Smooth muscle cell (in vitro differentiated cells): ENCODE results near the gene PATJ. TPM values are rescaled to one million over a fixed set of nuclear protein-coding genes. Genes with fewer than 3 reads are reported as not detected.

Experiments used
- DNase-seq: peaks from one replicate; lab custom pipeline; 2025; ENCODE audit not compliant: unreplicated experiment; lab: John Stamatoyannopoulos, UW
- H2AFZ ChIP-seq: fragments of 200-600 bp; sonication (generic); 2 replicates; pipeline ENCODE4 v1.6.0; 2016; ENCODE audit warnings: antibody characterized with exemption, low read depth, mild to moderate bottlenecking
- H3F3A ChIP-seq: fragments of 200-600 bp; sonication (generic); 2 replicates; pipeline ENCODE4 v1.6.0; 2017; ENCODE audit warnings: antibody characterized with exemption, low read depth
- H3K27ac ChIP-seq: fragments of 200-600 bp; sonication (generic); 2 replicates; pipeline ENCODE4 v1.5.1; 2016; ENCODE audit warnings: low read depth, mild to moderate bottlenecking
- H3K27me3 ChIP-seq: fragments of 200-600 bp; sonication (generic); 2 replicates; pipeline ENCODE4 v1.6.1; 2016; ENCODE audit warnings: low read depth, mild to moderate bottlenecking
- H3K36me3 ChIP-seq: fragments of 200-600 bp; sonication (generic); 2 replicates; pipeline ENCODE4 v1.5.1; 2016; ENCODE audit warnings: low read depth
- H3K4me1 ChIP-seq: fragments of 200-600 bp; sonication (generic); 2 replicates; pipeline ENCODE4 v1.5.1; 2016; ENCODE audit warnings: low read depth
- H3K4me2 ChIP-seq: fragments of 200-600 bp; sonication (generic); 2 replicates; pipeline ENCODE4 v1.6.0; 2016; ENCODE audit warnings: mild to moderate bottlenecking
- H3K4me3 ChIP-seq: fragments of 200-600 bp; sonication (generic); 2 replicates; pipeline ENCODE4 v1.5.1; 2016; ENCODE audit warnings: mild to moderate bottlenecking
- H3K79me2 ChIP-seq: fragments of 200-600 bp; sonication (generic); 2 replicates; pipeline ENCODE4 v1.6.0; 2016; ENCODE audit warnings: low read depth, mild to moderate bottlenecking
- H3K9ac ChIP-seq: fragments of 200-600 bp; sonication (generic); 2 replicates; pipeline ENCODE4 v1.6.0; 2016; ENCODE audit warnings: low read depth
- H3K9me3 ChIP-seq: fragments of 200-600 bp; sonication (generic); replicated peaks from 2 replicates; pipeline ENCODE4 v1.5.1; 2016; ENCODE audit warnings: low read depth
- H4K20me1 ChIP-seq: fragments of 200-600 bp; sonication (generic); 2 replicates; pipeline ENCODE4 v1.6.0; 2016; ENCODE audit warnings: low read depth
- CTCF ChIP-seq: fragments of 200-600 bp; sonication (generic); IDR thresholded peaks from 2 replicates; pipeline ENCODE4 v1.5.1; 2017; ENCODE audit warnings: borderline replicate concordance, mild to moderate bottlenecking, antibody characterized with exemption; ENCODE audit not compliant: insufficient read depth, poor library complexity, severe bottlenecking
- WGBS: methylation state at CpG from one replicate; pipeline ENCODE4 v1.1.7; 2016; ENCODE audit warnings: low lambda C conversion rate; 5-methylcytosine and 5-hydroxymethylcytosine counted together
- polyA plus RNA-seq: library from polyadenylated mRNA; unstranded; fragments of >200 nt; fragmentation: Nextera tagmentation; extraction: Ambion mirVana; gene quantifications from 2 replicates; pipeline ENCODE4 v1.2.1, GENCODE V29; 2016
- total RNA-seq: library from RNA; depleted of rRNA; stranded (reverse); fragments of >200 nt; gene quantifications from 2 replicates; pipeline ENCODE4 v1.2.3, GENCODE V29; 2014

The PATJ gene
- total and polyA plus RNA-seq, 2 experiments from 2014 or later, result 3.5 to 12.3 TPM

GRCh38 chr1:62128745-62129144 lies 386.5 kb downstream of the PATJ start:
- Histone ChIP-seq H3K4me2 (no peak overlapping the region), H3K4me3 (no peak overlapping the region), H3F3A (no peaks in the 10 kb centered on the region), H3K27ac (no peak overlapping the region), H3K79me2 (no peaks in the 10 kb centered on the region), H3K4me1 (no peaks in the 10 kb centered on the region), H3K9me3 (no peaks in the 10 kb centered on the region), H3K36me3 (no peaks in the 10 kb centered on the region), H2AFZ (no peak overlapping the region), H4K20me1 (no peaks in the 10 kb centered on the region), H3K27me3 (no peaks in the 10 kb centered on the region), H3K9ac (no peak overlapping the region)
- DNase-seq, result no peak
- WGBS, result 90% methylated on average over 14 of the region's 14 CpGs
- no peak for TF ChIP-seq CTCF

- no peaks in the 10 kb centered on the region for H3K79me2 ChIP-seq
- H3K4me3 ChIP-seq, result no peak overlapping the region
- H3K27ac ChIP-seq, result no peak overlapping the region
- H3K9me3 ChIP-seq, result no peaks in the 10 kb centered on the region
- no peaks in the 10 kb centered on the region for H3K27me3 ChIP-seq
- H4K20me1 ChIP-seq, result no peaks in the 10 kb centered on the region
- WGBS, result 66% methylated on average over 6 of the region's 6 CpGs
- no peak overlapping the region for H2AFZ ChIP-seq
- H3K4me2 ChIP-seq, result no peak overlapping the region
- no peak overlapping the region for H3K9ac ChIP-seq
- H3K36me3 ChIP-seq, result no peaks in the 10 kb centered on the region
- no peaks in the 10 kb centered on the region for H3K4me1 ChIP-seq
- DNase-seq, result no peak
- TF ChIP-seq CTCF, result peak; percentile 69
- H3F3A ChIP-seq, result no peaks in the 10 kb centered on the region
Observed at GRCh38 chr1:62131093-62131725, 388.9 kb downstream of the PATJ start.

GRCh38 chr1:62138029-62138428 lies 395.7 kb downstream of the PATJ start:
- Histone ChIP-seq H3K4me2 (no peak overlapping the region), H3K4me3 (no peak overlapping the region), H3K27me3 (no peaks in the 10 kb centered on the region), H3K36me3 (no peaks in the 10 kb centered on the region), H4K20me1 (no peaks in the 10 kb centered on the region), H3K79me2 (no peaks in the 10 kb centered on the region), H3K4me1 (peaks cover 8% of the 10 kb centered on the region), H3F3A (no peaks in the 10 kb centered on the region), H3K9ac (no peak overlapping the region), H3K27ac (no peak overlapping the region), H3K9me3 (no peaks in the 10 kb centered on the region), H2AFZ (no peak overlapping the region)
- no peak for DNase-seq
- TF ChIP-seq CTCF, result no peak
- WGBS, result 86% methylated on average over 3 of the region's 3 CpGs

- no peak overlapping the region for H2AFZ ChIP-seq
- 95% methylated on average over 1 of the region's 1 CpG for WGBS
- no peak for TF ChIP-seq CTCF
Observed at GRCh38 chr1:62139410-62139809, 397.1 kb downstream of the PATJ start.

More at GRCh38 chr1:62139410-62139809, 397.1 kb downstream of the PATJ start:
- Histone ChIP-seq H3F3A (no peaks in the 10 kb centered on the region), H3K27me3 (no peaks in the 10 kb centered on the region), H3K4me3 (no peak overlapping the region), H3K4me1 (peaks cover 9% of the 10 kb centered on the region), H3K4me2 (no peak overlapping the region), H3K9ac (no peak overlapping the region), H4K20me1 (no peaks in the 10 kb centered on the region), H3K79me2 (no peaks in the 10 kb centered on the region), H3K27ac (no peak overlapping the region), H3K36me3 (no peaks in the 10 kb centered on the region), H3K9me3 (no peaks in the 10 kb centered on the region)
- DNase-seq, result no peak
